GM21825 (cell line): ENCODE data around the gene TBCEL.
"Not testable (repeated sequence)": the region's sequence is repeated elsewhere in the genome, so short reads cannot be mapped to it uniquely, and the experiment has no call there.

ENCODE experiments used
- ATAC-seq: cut with Tn5 transposase; IDR thresholded peaks from one replicate; pipeline ENCODE4 v1.9.1; 2021; ENCODE audit warnings: mild to moderate bottlenecking, moderate library complexity; ENCODE audit not compliant: unreplicated experiment

Gene TBCEL

DNA sequence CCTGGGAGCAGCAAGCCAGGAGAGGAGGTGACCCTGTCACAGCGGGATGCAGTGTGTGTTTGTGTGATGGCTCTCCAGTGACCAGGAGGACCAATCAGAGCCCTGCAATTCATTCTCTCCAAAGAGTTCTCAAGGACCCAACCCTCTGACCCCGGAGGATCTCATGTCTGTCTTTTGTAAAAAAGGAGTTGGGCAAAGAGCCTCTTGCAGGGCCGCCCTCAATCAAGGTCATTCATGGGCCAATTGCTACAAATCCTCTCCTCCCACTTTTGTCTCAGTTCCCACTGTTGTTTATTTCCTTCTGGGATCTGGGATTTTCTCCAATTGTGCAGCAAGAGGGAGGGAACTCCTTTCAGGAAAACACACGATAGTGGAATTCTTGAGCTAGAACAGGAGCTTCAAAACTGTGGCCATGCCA is 81.2 kb downstream of the TBCEL start:
- no peak for ATAC-seq

DNA sequence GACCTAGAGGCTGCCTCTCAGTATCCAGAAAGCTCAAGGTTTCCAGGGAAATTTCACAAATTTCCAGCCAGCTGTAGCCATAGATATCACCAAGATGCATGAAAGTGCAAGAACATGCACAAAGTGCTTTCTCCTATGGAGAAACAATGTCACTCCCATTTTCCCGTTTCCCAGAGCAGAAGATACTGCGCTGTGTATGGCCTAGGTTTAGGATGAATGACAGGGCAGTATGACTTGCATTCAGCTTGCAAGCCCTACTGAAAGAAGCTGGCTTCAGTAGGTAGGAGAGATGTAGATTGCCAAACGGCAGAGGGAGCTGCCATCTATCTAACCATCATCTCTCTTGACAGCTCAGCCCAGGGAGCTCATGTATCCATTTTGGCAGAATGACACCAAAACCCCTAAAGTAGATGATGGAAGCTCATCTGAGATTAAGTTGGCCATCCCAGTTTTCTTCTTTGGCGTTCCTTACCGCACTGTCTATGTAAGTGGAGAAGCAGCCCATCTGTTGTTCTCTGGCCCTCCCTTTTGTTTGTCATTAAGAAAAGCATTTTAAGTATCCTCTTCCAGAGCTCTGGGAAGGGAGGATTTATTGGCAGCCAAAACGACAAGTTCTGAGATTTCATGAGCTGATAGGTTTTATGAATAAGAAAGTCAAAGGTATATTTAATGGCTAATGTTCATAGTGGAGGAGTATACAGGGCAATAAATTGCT is 81.7 kb downstream of the TBCEL start:
- no peak for ATAC-seq

DNA sequence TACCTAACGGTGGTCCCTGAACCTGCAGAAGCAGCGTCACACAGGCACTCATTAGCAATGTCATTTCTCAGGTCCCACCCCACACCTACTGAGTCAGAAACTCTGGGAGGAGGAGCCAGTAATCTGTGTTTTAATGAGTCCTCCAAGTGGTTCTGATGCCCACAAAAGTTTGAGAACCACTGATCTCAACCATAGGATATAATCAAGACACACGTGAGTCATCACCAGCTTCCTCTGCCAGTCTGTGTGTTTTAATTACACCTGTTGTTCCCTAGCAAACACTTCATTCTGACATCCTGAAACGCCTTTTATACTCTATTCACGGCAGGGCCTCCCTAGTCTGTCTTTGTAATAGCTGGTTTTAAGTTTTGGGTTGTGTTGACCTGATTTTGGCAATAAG is 82.9 kb downstream of the TBCEL start:
- no peak for ATAC-seq

DNA sequence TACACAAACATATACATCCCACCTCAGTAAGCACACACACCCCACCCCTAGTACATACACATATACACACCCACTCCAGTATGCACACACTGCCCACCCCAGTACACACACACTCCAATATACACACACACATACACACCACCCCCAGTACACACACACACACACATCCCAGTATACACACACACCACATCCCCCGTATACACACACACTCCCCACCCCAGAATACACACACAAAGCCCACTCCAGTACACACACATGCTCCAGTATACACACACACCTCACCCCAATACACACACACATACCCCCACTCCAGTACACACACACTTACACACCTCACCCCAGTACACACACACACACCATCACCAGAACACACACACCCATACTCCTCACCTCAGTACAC is 84.5 kb downstream of the TBCEL start:
- ATAC-seq = no peak

DNA sequence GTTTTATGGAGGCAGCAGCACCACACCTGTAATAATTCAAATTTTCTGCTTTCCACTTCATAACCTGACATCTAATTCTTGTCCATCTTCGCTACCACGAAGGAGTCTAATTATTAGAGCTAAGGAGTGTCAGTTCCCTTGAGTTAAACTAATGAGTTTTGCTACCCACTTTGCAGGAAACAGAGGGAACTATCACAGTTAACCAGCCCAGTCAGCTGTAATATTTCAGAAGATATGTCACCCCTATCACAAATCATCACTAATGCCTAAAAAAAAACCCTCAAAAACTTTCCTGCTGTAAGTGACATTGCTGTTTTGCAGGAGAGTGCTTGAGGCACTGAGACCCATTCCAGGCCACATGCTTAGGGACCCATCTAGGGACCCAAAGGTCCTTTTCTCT is 85.6 kb downstream of the TBCEL start:
- no peak for ATAC-seq

DNA sequence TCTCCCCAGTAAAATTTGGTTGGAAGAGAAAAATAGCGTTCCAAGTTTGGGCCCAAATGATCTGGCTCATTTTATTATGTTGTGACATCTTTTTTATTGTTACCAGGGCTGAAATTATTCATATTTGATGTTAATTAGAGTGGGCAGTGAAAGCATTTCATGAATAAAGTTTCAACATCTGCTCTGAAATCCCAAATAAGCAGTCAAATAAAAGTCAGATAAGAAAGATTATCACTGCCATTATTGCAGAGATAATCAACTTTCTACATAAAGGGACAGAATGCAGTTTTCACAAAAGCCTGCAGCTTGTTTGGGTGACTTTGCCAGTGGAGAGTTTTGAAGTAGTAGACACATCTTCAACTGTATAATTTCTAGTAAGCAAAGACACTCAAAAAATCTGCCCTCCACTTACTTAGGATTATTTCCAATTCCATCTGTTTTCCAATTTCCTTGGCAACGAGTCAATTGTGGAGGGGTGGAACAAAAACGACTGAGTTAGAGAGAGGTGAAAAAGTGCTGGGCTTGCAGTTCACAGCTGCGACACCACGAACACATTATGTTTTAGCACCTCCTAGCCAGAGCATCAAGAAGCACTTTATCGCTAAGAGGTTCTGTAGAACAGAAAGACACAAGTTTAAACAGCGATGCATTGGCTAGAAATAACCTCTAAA is 86.1 kb downstream of the TBCEL start:
- ATAC-seq = no peak

DNA sequence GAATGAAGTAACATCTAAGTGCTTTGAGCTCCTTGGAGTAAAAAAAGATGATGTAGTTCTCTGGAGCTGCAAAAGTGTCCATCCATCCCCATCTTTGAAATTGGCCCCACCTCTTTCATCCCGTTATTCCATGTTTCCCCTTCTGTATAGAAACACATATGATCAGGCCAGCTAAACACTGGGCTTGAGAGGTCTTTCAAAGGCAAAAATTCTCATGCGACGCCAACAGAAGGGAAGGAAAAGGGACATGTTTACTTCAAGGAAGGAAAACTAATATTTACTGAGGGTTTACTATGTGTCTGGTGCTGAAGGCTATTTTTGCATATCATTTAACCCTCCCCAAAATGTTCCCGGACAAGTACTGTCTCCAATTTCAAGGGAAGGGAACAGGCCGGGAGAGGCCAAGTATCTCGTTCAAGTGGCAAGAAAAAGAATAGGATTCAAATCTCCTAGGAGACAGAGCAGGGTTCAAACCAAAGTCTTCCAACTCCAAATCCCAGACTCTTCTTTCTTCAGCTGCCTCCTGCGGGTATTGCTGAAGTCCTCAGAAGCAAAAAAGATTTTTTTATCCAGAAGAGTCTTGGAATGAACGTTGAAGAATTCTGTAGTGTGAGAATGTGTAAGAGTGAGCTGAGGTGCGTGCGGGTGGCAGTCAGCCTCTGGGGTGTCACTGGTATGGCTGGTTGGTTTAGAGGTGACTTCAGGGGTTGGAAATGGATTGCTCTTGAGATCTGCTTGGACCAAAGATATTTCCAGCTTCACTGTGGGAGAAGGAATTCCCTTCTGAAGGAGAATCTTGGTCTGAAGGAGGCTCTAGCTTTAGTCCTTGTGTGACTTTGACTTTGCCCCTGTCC is 87.2 kb downstream of the TBCEL start:
- ATAC-seq = no peak

DNA sequence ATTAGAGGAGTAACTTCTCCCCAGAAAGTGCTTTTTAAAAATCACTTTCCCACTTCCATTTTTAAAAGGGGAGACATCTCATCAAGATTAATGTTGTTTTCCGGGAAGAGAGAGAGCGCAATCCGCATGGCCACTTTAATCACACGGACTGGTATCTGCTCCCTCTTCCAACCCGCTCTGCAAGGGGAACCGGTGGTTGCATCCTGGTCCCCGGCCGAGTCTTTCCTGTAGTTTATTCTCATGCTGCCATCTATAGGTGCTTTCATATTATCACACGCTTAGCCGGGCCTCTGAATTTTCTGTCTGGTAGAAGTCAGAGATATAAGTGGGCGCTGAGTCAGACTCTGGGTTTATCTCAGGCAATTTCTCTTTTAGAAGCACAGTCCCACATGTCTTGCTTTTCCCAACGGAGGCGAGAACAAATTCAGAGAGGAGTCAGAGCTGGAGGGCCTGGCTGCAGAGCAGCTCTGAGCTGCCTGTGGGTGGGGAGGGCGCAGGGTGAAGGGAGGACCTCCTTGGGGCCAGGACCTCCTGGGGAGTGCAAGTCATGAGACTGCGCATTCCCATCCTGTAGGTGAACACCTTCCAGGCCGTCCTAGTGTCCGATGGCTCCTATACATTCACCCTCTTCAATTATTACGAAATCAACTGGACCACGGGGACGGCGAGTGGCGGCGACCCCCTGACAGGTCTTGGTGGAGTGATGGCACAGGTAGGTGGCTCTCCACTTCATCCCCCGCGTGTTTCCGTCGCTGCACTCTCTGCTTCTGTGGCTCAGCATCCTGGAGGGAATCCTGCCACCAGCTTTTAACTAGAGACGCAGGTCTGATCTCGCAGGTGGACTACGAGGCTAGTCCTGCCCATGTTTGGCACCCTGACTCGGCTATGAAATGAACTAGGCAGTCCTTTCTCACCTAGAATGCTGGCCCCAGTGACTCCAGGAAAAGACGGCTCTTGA is 88.9 kb downstream of the TBCEL start:
- ATAC-seq = peak; percentile 65

DNA sequence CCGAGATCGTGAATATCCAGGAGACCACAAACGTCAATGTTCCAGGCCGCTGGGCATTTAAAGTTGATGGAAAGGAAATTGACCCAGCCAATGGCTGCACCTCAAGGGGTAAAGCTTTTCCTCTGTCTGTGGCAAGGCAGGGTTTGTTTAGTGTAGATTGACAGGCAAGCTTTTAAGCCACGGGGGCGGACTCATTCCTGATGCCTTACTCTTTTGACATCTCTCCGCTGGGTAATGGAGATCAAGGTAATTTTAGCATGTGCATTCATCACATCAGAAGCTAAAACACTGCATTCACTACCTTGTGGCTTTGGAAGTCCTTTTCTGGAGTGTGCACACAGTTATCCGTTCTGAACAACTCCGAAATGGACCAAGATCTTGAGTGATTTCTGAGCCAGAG is 89.7 kb downstream of the TBCEL start:
- ATAC-seq = no peak

DNA sequence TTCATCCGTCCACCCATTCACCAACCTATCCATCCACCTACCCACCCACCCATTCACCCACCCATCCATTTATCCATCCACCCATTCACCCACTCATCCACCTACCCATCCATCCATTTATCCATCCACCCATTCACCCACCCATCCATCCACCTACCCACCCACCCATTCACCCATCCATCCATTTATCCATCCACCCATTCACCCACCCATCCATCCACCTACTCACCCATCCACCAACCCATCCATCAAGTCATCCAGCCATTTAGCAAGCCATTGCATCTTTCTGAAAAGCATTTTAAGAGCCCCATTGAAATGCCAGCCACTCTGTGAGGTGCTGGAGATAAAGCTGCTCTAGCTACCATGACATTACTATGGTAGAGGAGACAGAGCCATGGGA is 91.1 kb downstream of the TBCEL start:
- ATAC-seq = not testable (repeated sequence)

DNA sequence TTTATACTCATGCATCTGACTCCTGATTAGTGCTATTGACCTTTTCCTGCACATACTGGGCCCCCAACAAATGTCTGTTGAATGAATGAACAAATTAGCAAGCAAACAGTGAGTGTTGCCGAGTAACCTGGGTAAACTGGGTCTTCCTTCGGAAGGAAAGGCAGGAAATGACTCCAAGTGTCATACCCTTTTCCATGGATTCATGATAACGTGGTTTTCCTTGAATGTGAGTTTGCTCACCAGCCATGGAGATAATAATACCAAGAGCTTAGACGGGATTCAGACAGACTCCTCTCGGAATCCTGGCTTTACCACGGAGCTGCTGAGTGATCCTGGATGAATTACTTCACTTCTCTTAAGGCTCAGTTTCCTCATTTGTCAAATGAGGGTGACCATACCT is 93.9 kb downstream of the TBCEL start:
- no peak for ATAC-seq

DNA sequence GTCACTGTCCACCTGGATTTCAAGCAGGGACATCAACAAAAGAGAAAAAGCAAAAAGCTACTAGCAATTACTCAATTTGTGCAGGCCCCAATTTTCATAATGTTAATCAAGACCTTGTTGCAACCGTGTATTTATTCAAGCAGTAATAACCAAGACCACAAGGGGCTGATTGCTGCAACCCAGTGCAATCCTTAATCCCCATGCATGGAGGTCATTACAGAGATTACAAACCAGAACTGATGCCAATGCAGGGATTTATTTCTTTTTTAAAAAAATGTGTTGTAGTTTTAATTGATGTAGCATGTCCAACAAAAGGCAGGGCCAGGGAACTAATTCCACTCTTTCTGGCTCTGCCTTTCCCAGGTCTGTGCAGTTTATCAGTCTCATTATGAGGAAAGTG is 95.5 kb downstream of the TBCEL start:
- no peak for ATAC-seq

DNA sequence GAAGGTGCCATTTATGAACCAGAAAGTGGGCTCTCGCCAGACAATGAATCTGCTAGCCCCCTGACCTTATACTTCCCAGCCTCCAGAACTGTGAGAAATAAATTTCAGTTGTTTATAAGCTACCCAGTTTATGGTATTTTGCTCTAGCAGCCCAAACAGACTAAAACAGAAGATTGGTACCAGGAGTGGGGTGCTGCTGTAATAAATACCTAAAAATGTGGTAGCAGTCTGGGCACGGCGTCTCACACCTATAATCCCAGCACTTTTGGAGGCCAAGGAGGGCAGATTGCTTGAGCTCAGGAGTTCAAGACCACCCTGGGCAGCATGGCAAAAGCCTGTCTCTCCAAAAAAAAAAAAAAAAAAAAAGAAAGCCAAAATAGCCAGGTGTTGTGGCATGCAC is 98.4 kb downstream of the TBCEL start:
- no peak for ATAC-seq

DNA sequence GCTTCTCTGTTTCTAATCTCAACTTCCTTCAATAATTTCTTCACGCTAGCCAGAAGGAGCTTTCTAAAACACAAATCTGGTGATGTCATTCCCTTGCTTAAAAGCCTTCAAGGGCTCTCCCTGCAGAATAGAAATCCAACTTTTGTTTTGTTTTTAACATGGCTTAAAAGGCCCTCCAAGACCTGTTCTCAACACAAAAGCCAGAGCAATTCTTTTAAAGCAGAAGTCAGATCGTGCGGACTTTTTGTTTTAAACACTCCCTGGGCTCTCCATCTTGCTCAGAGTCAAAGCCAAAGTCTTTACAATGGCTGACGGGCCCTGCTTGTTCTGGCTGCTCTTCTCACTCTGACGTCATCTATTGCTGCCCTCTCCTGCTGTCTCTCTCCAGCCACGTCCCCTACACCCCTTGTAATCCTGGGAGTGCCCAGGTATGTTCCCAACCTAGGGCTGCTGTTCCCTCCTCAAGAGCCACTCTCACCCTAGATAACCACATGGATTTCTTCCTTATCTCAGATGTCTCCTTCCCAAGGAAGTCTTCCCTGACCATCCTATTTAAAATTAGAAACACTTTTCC is 99.7 kb downstream of the TBCEL start:
- ATAC-seq = no peak

DNA sequence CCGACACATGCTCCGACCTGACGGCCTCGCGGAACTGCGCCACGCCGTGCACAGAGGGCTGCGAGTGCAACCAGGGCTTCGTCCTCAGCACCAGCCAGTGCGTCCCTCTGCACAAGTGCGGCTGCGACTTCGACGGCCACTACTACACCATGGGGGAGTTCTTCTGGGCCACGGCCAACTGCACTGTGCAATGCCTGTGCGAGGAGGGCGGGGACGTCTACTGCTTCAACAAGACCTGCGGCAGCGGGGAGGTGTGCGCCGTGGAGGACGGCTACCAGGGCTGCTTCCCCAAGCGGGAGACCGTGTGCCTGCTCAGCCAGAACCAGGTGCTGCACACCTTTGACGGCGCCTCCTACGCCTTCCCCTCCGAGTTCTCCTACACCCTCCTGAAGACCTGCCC is 103.9 kb downstream of the TBCEL start:
- no peak for ATAC-seq

DNA sequence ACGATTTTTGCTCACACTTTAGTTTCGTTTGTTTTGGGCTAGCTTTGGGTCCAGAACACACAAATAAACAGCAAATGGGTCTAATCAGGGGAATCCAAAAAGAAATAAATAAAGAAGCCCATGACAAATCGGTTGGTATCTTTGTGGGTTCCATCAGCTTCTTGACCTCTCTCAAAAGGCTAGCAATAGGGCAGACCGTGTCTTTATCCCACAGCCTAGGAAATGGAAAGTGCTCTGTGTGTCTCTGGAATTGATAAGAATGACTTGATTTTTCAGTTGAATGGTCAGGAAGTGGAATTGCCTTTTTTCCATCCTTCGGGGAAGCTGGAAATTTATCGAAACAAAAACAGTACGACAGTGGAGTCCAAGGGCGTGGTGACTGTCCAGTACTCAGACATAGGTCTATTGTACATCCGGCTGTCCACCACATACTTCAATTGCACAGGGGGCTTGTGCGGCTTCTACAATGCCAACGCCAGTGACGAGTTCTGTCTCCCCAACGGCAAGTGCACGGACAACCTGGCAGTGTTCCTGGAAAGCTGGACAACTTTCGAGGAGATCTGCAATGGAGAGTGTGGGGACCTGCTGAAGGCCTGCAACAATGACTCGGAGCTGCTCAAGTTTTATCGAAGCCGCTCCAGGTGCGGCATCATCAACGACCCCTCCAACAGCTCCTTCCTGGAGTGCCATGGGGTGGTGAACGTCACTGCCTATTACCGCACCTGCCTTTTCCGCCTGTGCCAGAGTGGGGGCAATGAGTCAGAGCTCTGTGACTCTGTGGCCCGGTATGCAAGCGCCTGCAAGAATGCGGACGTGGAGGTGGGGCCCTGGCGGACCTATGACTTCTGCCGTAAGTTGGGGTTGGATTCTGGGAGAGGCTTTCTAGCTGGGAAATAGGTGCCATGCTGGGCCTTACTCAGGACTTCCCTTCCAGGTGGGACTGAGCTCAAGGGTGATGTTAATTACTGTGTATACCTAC is 105.7 kb downstream of the TBCEL start:
- no peak for ATAC-seq

DNA sequence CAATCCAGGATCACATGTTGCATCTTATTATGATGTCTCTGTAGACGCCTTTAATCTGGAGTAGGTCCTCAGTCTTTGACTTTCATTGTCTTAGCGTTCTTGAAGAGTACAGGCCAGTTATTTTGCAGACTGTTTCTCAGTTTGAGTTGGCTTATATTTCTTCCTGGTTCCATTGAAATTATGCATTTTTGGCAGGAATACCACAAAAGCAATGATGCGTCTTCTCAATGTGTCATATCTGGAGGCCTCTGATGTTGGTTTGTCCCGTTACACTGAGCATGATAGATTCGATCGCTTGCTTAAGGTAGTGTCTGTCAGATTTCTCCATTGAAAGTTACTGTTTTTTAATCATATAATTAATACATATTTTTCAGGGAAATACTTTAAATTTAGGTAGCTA is 107.8 kb downstream of the TBCEL start:
- no peak for ATAC-seq

DNA sequence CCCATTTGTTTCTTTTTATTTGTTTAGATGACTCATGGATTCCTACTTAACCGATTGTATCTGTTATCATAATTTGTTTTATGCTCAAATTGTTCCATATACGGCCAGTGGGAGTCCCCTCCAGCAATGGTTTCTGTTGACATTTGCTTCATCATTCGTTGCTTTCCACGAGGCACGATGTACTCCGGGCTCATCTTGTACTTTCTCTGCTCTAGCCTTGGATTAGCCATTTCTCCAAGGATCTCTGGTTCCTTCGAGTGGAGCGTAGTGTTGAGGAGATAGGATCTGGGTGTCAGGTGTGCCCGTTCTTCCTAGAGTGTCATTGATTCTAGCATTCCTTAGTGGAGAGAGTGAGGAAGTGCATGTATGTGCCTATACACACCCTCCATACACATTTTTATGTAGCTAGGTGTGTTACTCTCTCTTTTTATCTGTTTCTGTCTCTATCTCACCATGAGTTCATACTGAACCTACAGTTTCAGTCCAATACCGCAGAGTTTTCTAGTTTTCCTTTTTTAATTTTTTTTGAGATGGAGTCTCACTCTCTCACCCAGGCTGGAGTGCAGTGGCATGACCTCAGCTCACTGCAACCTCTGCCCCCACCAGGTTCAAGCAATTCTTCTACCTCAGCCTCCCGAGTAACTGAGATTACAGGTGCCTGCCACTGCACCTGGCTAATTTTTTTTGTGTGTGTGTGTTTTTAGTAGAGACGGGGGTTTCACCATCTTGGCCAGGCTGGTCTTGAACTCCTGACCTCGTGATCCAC is 108.5 kb downstream of the TBCEL start:
- ATAC-seq = no peak
